Spinal cord (tissue), 10 donors: Measurements from ENCODE around the gene MERTK. TPM values are rescaled to one million over a fixed set of nuclear protein-coding genes. Genes with fewer than 3 reads are reported as not detected.
"Not testable (repeated sequence)": the region's sequence is repeated elsewhere in the genome, so short reads cannot be mapped to it uniquely, and the experiment has no call there.

ENCODE experiments used
- DNase-seq, 6 donors: peaks; one replicate each; pipeline versions ENCODE4 v3.0.0 to v3.0.0-alpha.2; 2013 to 2015; ENCODE audit warnings: low spot score in 6 of 6, low read depth in 4 of 6
- H3K27ac ChIP-seq: one replicate; pipeline ENCODE4 v1.5.1; 2013; ENCODE audit warnings: low read depth, low read length, control low read depth
- H3K27me3 ChIP-seq: one replicate; pipeline ENCODE4 v1.6.1; 2013; ENCODE audit warnings: low read length; ENCODE audit not compliant: control insufficient read depth, insufficient read depth
- H3K36me3 ChIP-seq: one replicate; pipeline ENCODE4 v1.6.1; 2013; ENCODE audit warnings: low read length; ENCODE audit not compliant: control insufficient read depth, insufficient read depth
- H3K4me1 ChIP-seq: one replicate; pipeline ENCODE4 v1.6.1; 2013; ENCODE audit warnings: low read length; ENCODE audit not compliant: control insufficient read depth, insufficient read depth
- H3K4me3 ChIP-seq: one replicate; pipeline ENCODE4 v1.5.1; 2013; ENCODE audit warnings: low read depth, low read length, control low read depth
- H3K9me3 ChIP-seq: one replicate; pipeline ENCODE4 v1.6.1; 2013; ENCODE audit warnings: low read length; ENCODE audit not compliant: control insufficient read depth, insufficient read depth
- WGBS: methylation state at CpG from one replicate; pipeline ENCODE4 v1.1.5; 2013; ENCODE audit warnings: missing lambda C conversion rate; ENCODE audit not compliant: insufficient coverage; 5-methylcytosine and 5-hydroxymethylcytosine counted together
- polyA plus RNA-seq, 2 donors: library from polyadenylated mRNA; unstranded; fragments of 120-200 nt; gene quantifications; one replicate each; pipeline ENCODE4 v1.2.1, GENCODE V29; 2013; ENCODE audit not compliant: insufficient read length in 2 of 2
- total RNA-seq, 2 donors: library from RNA; depleted of rRNA in 1 of 2; stranded (reverse); fragments of 120-200 nt in 1 of 2; fragments of >200 nt in 1 of 2; gene quantifications; one replicate each; pipeline versions ENCODE4 v1.2.3 to v1.2.4, GENCODE V29; 2013 to 2014
- donor health status: healthy.

Gene MERTK
- total and polyA plus RNA-seq, 4 donors: 13.4 to 16.8 (median 16.3) TPM

GRCh38 chr2:112040066-112040465 is 141.7 kb downstream of the MERTK start:
- not testable (repeated sequence) for H3K4me3 ChIP-seq, H3K36me3 ChIP-seq, H3K27ac ChIP-seq, H3K4me1 ChIP-seq, H3K27me3 ChIP-seq, H3K9me3 ChIP-seq, DNase-seq
- WGBS: 100% methylated on average over 1 of the region's 2 CpGs

- not testable (repeated sequence) for H3K36me3 ChIP-seq, H3K4me3 ChIP-seq, H3K27ac ChIP-seq, DNase-seq, H3K4me1 ChIP-seq, H3K9me3 ChIP-seq, H3K27me3 ChIP-seq
- 91% methylated on average over 4 of the region's 6 CpGs for WGBS
These were observed 143.1 kb downstream of the MERTK start for GRCh38 chr2:112041460-112041859.

DNA sequence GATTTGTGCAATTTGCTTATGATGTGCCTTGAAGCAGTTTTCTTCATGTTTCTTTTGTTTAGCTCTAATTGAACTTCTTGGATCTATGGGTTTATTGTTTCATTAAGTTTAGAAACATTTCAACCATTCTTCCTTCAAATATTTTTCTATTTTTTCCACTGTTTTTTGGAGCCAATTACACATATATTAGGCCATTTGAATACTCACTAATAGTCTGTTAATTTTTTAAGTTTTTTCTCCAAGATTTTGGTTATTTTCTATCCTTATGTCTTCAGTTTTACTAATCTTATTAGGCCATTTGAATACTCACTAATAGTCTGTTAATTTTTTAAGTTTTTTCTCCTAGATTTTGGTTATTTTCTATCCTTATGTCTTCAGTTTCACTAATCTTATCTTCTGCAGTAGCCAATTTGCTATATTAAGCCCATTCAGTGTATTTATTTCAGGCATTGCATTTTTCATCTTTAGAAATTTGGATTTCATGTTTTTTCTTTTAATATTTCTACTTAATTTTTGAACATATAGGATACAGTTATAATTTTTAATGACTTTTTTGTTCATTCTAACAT is 147.1 kb downstream of the MERTK start:
- no peak for DNase-seq
- no peaks in the 10 kb centered on the region for H3K36me3 ChIP-seq
- no peak overlapping the region for H3K27ac ChIP-seq
- H3K27me3 ChIP-seq: no peaks in the 10 kb centered on the region
- H3K4me1 ChIP-seq: no peaks in the 10 kb centered on the region
- H3K4me3 ChIP-seq: no peak overlapping the region
- no peaks in the 10 kb centered on the region for H3K9me3 ChIP-seq

DNA sequence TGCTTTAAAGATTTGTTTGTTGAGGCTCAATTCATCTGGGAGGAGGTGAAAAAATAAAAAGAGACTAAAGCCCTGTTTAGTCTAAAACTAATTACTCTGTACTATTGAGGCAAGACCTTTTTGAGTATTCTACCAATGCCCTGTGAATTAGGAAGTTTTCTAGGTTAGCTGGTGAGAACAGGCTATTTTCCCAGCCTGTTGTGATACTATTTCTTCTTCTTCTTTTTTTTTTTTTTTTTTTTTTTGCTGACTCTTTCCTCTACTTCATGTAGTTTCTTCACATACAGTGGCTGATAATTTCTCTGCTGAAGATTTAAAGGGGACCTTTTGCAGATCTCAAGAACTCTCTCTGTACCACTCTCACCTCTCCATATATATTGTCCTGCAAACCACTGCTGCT is 147.8 kb downstream of the MERTK start:
- no peak overlapping the region for H3K27ac ChIP-seq
- H3K4me1 ChIP-seq: no peaks in the 10 kb centered on the region
- H3K9me3 ChIP-seq: no peaks in the 10 kb centered on the region
- H3K27me3 ChIP-seq: no peaks in the 10 kb centered on the region
- H3K4me3 ChIP-seq: no peak overlapping the region
- no peak for DNase-seq
- H3K36me3 ChIP-seq: no peaks in the 10 kb centered on the region

- no peak for DNase-seq
- no peak overlapping the region for H3K27ac ChIP-seq
- H3K36me3 ChIP-seq: no peaks in the 10 kb centered on the region
- H3K27me3 ChIP-seq: no peaks in the 10 kb centered on the region
- H3K9me3 ChIP-seq: no peaks in the 10 kb centered on the region
- H3K4me3 ChIP-seq: no peak overlapping the region
- no peaks in the 10 kb centered on the region for H3K4me1 ChIP-seq
- 100% methylated on average over 1 of the region's 7 CpGs for WGBS
These were observed 149.3 kb downstream of the MERTK start for GRCh38 chr2:112047537-112048235.

GRCh38 chr2:112048236-112048592 is 149.8 kb downstream of the MERTK start:
- DNase-seq: no peak
- WGBS: no CpG with 5 or more reads among the region's 4 CpGs
- Histone ChIP-seq H3K9me3 (no peaks in the 10 kb centered on the region), H3K27ac (no peak overlapping the region), H3K4me1 (no peaks in the 10 kb centered on the region), H3K36me3 (no peaks in the 10 kb centered on the region), H3K27me3 (no peaks in the 10 kb centered on the region), H3K4me3 (no peak overlapping the region)

GRCh38 chr2:112048887-112049286 is 150.5 kb downstream of the MERTK start:
- Histone ChIP-seq H3K9me3 (no peaks in the 10 kb centered on the region), H3K4me3 (no peak overlapping the region), H3K36me3 (no peaks in the 10 kb centered on the region), H3K27me3 (no peaks in the 10 kb centered on the region), H3K27ac (no peak overlapping the region), H3K4me1 (no peaks in the 10 kb centered on the region)
- WGBS: no CpG with 5 or more reads among the region's 3 CpGs
- peak in 5 of 6 donors; percentile 43 to 91 (median 57) for DNase-seq

GRCh38 chr2:112050316-112050715 is 151.9 kb downstream of the MERTK start:
- WGBS: 100% methylated on average over 1 of the region's 1 CpG
- Histone ChIP-seq H3K9me3 (no peaks in the 10 kb centered on the region), H3K27ac (no peak overlapping the region), H3K27me3 (no peaks in the 10 kb centered on the region), H3K36me3 (no peaks in the 10 kb centered on the region), H3K4me1 (no peaks in the 10 kb centered on the region), H3K4me3 (no peak overlapping the region)
- no peak for DNase-seq

DNA sequence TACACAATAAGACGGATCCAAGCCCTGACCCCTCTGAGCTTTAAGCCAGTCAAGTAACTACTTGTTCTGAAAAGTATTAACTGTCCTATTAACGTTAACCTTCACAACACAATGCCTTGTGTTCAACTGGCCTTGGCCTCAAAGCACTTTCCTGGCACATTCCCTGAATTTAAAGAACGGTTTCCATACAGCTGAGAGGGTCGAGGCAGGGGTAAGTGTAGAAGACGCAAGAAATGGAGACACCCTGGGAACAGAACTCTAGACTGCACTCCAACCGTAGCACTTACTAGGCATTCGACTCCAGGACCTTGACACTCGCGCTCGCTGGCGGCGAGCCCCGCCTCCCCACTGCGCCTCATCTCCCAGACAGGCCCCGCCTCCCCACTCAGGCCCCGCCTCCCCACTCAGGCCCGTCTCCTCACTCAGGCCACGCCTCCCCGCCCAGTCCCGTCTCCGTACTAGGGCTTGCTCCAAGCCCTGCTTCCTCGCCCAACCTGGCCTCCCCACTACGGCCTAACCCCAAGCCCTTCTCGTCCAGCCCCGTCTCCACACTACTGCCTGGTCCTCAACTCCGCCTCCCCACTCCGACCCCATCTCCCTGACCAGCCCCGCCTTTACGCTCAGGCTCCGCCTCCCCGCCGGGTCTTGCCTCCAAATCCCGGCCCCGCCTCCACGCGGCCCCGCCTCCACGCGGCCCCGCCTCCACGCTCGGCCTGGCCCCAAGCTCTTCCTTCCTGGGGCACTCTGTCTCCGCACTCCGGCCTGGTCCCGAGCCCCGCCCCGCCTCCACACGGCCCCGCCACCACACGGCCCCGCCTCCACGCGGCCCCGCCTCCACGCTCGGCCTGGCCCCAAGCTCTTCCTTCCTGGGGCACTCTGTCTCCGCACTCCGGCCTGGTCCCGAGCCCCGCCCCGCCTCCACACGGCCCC is 155.8 kb downstream of the MERTK start:
- H3K4me3 ChIP-seq: peak overlapping the region; percentile 85
- H3K36me3 ChIP-seq: no peaks in the 10 kb centered on the region
- H3K9me3 ChIP-seq: no peaks in the 10 kb centered on the region
- peaks cover 7% of the 10 kb centered on the region for H3K4me1 ChIP-seq
- 1% methylated on average over 49 of the region's 62 CpGs for WGBS
- peak; percentile 90 to 98 (median 92) for DNase-seq
- peak overlapping the region; percentile 98 for H3K27ac ChIP-seq
- H3K27me3 ChIP-seq: no peaks in the 10 kb centered on the region
